Measurements from ENCODE around the gene DHX30. TPM values are rescaled to one million over a fixed set of nuclear protein-coding genes. Genes with fewer than 3 reads are reported as not detected.
A peak's percentile ranks its signal among the peaks of the same experiment; 100 is the strongest.
"Not testable (repeated sequence)": the region's sequence is repeated elsewhere in the genome, so short reads cannot be mapped to it uniquely, and the experiment has no call there.

DHX30 gene
- total and polyA plus RNA-seq, 9 donors: 19.5 to 66.8 (median 55.1) TPM

DNA sequence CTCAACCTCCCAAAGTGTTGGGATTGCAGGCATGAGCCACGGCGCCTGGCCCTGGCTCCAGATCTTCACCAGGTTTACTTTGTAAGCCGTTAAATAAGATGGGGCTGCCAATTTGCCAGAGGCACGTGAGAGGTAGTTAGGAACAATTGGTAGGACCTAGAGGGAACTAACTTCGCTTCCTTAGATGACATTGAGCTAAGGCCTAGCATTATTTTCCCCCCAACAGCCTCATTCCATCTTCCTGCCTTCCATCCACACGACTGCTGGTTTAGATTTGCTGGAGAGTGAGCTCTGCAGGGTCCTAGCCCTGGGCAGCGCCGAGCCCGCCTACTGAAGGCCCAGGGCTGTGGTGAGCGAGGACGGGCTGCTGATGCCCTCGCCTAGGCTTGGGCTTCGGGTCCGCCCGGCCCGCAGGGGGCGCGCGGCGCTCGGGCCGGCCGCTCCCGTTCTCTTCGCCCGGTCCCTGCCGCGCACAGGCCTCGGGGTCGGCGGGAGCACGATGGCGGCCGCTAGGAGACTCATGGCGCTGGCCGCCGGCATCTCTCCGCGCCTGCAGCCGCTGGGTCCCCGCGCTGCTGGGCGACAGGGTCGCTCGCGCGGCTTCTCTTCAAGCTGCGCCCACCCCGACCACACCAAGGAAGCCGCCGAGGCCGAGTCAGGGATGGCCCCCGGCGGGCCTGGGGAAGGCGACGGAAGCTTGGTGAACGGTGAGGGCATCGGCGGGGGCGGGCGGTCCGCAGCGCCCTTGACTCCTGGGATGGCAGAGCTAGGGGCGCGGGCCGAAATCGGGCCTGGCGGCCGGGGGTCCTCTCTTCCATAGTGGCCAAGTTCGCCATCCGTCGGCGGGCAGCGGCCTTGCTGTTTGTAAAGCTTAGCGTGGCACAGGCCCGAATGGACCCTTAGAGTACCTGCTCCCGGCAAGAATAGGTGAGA, 21.9 kb downstream of the DHX30 start:
- peaks cover 2% of the 10 kb centered on the region for H3K4me1 ChIP-seq (ENCODE audit: insufficient read depth)
- H3K9me3 ChIP-seq: no peaks in the 10 kb centered on the region
- intact Hi-C loops (cut with DNase I): loop anchor here in 3 of 4 donors (5.0 to 10.0 kb wide), 3 partner anchors 167 to 332 kb away; no protein-coding TSS in a partner anchor
- DNase-seq: peak; percentile 65 to 86 (median 76)
- no peak for TF ChIP-seq EP300 (IDR thresholded peaks at IDR 0.05)
- TF ChIP-seq, protein P1, sequence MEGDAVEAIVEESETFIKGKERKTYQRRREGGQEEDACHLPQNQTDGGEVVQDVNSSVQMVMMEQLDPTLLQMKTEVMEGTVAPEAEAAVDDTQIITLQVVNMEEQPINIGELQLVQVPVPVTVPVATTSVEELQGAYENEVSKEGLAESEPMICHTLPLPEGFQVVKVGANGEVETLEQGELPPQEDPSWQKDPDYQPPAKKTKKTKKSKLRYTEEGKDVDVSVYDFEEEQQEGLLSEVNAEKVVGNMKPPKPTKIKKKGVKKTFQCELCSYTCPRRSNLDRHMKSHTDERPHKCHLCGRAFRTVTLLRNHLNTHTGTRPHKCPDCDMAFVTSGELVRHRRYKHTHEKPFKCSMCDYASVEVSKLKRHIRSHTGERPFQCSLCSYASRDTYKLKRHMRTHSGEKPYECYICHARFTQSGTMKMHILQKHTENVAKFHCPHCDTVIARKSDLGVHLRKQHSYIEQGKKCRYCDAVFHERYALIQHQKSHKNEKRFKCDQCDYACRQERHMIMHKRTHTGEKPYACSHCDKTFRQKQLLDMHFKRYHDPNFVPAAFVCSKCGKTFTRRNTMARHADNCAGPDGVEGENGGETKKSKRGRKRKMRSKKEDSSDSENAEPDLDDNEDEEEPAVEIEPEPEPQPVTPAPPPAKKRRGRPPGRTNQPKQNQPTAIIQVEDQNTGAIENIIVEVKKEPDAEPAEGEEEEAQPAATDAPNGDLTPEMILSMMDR (IDR thresholded peaks at IDR 0.05): peak; percentile 69 to 94 (median 93)
- peak; percentile 26 for TF ChIP-seq POLR2A (IDR thresholded peaks at IDR 0.05)
- H3K4me3 ChIP-seq: peak overlapping the region; percentile 98
- no peaks in the 10 kb centered on the region for H3K27me3 ChIP-seq
- 2 to 4% (median 4%) methylated on average over 51 to 77 of the region's 77 CpGs for WGBS, 3 donors
- no peaks in the 10 kb centered on the region for H3K36me3 ChIP-seq
- peak overlapping the region; percentile 73 to 84 for H3K27ac ChIP-seq

DNA sequence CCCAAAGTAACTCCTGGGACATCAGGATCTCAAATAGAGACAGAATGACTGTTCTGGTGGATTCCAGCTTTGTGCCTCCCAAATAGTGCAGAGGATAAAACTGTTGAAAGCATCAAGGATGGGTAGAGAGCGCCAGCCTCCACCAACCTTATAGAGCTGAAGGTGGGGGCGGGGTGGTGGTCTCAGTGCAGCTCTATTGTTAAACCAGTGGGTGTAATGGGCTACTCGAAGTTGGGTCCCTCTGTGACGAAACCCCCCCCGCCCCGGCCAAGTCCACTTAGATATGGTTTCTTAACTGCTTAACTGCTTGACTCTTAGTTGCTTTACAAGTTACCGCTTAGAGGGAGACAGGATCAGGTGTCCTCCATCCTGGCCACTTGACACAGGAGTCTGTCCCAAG, 22.7 kb downstream of the DHX30 start:
- Histone ChIP-seq H3K27ac (peak overlapping the region; percentile 73 to 84), H3K9me3 (no peaks in the 10 kb centered on the region), H3K4me1 (ENCODE audit: insufficient read depth) (peaks cover 2% of the 10 kb centered on the region), H3K4me3 (peak overlapping the region; percentile 98), H3K36me3 (no peaks in the 10 kb centered on the region), H3K27me3 (no peaks in the 10 kb centered on the region)
- no peak for DNase-seq
- 17 to 25% (median 24%) methylated on average over 7 of the region's 7 CpGs for WGBS, 3 donors
- TF ChIP-seq, protein P1 (IDR thresholded peaks at IDR 0.05): no peak
- no peak for TF ChIP-seq POLR2A (IDR thresholded peaks at IDR 0.05)
- TF ChIP-seq EP300 (IDR thresholded peaks at IDR 0.05): no peak
- intact Hi-C loops (cut with DNase I): loop anchor here in 3 of 4 donors (5.0 to 10.0 kb wide), 3 partner anchors 167 to 332 kb away; no protein-coding TSS in a partner anchor

DNA sequence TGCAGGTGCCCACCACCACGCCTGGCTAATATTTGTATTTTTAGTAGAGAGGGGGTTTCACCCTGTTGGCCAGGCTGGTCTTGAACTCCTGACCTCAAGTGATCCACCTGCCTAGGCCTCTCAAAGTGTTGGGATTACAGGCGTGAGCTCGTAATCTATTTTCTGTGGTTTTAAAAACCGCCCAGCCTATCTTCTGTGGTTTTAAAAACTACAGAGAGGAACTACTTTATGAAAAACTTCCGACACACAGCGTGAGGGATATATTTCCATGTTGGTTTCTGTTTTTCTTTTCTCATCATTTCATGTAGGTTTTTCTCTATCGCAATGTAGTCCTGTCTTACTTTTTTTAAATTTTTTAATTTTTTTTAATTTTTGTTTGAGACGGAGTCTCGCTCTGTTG, 26.5 kb downstream of the DHX30 start:
- not testable (repeated sequence) for H3K9me3 ChIP-seq; H3K36me3 ChIP-seq; H3K4me3 ChIP-seq; H3K27me3 ChIP-seq; H3K27ac ChIP-seq; DNase-seq; H3K4me1 ChIP-seq (ENCODE audit: insufficient read depth)
- intact Hi-C loops (cut with DNase I): loop anchor here in 3 of 4 donors (5.0 to 10.0 kb wide), 3 partner anchors 163 to 328 kb away; no protein-coding TSS in a partner anchor
- WGBS, 3 donors: 92 to 95% (median 92%) methylated on average over 9 of the region's 9 CpGs

DNA sequence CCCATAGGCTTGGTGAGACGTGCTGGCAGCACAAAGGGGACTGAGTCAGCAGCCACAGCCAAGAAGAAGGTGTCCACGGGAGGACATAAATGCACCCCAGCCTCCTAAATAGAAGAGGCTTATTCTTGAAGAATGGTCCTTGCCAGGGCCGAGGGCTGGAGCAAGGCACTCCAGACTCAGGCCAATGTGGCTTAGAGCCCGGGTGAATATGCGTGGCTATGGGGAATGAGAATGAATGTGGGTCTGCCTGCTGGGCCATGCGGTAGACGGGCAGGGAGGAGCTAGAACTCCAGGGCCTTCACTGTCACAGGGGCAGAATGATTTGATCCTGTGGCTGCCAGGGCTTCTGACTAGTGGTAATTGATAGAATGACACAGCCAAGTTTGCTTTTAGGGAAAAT, 34.0 kb downstream of the DHX30 start:
- Histone ChIP-seq H3K27ac (no peak overlapping the region), H3K27me3 (no peaks in the 10 kb centered on the region), H3K9me3 (no peaks in the 10 kb centered on the region), H3K36me3 (no peaks in the 10 kb centered on the region), H3K4me1 (ENCODE audit: insufficient read depth) (no peaks in the 10 kb centered on the region), H3K4me3 (no peak overlapping the region)
- intact Hi-C loops (cut with DNase I): loop anchor here in 3 of 4 donors (5.0 to 10.0 kb wide), 2 partner anchors 148 to 315 kb away; no protein-coding TSS in a partner anchor
- TF ChIP-seq POLR2A (IDR thresholded peaks at IDR 0.05): no peak
- TF ChIP-seq, protein P1 (IDR thresholded peaks at IDR 0.05): no peak
- WGBS, 3 donors: 73 to 80% (median 75%) methylated on average over 7 of the region's 7 CpGs
- no peak for DNase-seq

Data from ovary (tissue), 9 donors.